GM19328 (cell line): ENCODE measurements around the gene GPR89A.
"Not testable (repeated sequence)": the region's sequence is repeated elsewhere in the genome, so short reads cannot be mapped to it uniquely, and the experiment has no call there.

Experiments
- ATAC-seq: cut with Tn5 transposase; IDR thresholded peaks from one replicate; pipeline ENCODE4 v1.9.1; 2021; ENCODE audit warnings: mild to moderate bottlenecking, moderate library complexity; ENCODE audit not compliant: unreplicated experiment

The GPR89A gene

GRCh38 chr1:145684858-145685257 is 77.1 kb downstream of the GPR89A start:
- not testable (repeated sequence) for ATAC-seq

GRCh38 chr1:145686078-145686477 is 78.3 kb downstream of the GPR89A start:
- ATAC-seq, result not testable (repeated sequence)

GRCh38 chr1:145688328-145688727 is 80.5 kb downstream of the GPR89A start:
- no peak for ATAC-seq

GRCh38 chr1:145688924-145689323 is 81.1 kb downstream of the GPR89A start:
- no peak for ATAC-seq

- ATAC-seq, result no peak
Measured at GRCh38 chr1:145689922-145690321, 82.1 kb downstream of the GPR89A start.

DNA sequence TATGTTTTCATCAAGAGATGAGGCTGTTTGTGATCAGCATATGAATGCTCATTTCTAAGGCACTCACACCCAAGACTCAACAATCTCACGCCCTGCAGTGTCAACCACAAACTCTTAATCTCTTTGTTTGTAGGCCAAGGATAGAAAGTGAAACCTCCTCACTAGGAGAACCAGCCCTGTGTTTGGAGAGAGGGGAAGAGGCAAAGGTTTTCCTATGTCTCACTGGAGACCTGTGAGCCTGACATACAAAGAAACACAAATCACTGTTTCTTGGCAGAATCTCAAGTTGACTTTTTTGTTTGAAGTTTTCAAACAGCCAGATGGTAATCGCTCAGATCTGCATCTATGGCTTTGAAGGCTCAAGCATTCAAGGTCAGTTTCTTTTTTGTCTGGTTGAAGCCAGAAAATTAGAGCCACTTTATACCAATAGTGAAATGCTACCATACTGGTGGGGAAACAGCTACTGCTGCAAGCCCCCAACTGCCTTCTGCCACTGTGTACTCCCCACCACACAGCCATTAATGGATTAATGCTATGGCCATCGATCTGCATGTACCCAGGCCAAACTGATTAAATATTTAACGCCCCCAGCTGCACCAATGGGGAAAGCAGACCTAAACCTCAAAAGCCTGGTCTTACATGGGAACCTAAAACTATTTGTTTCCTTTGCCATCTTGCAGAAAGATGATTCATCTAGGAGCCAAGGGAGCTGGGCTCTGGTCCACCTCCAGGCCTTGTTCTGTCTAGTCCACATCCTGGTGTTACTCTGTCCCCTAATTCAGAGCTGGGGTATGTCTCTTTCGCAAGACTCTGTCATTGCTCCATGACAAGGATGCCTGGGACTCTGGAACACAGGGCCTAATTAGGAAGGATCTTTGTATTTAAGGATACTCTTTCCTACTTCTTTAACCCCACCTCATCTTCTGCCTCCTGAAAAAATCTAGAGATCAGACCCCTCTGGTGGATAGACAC is 83.1 kb downstream of the GPR89A start:
- no peak for ATAC-seq

DNA sequence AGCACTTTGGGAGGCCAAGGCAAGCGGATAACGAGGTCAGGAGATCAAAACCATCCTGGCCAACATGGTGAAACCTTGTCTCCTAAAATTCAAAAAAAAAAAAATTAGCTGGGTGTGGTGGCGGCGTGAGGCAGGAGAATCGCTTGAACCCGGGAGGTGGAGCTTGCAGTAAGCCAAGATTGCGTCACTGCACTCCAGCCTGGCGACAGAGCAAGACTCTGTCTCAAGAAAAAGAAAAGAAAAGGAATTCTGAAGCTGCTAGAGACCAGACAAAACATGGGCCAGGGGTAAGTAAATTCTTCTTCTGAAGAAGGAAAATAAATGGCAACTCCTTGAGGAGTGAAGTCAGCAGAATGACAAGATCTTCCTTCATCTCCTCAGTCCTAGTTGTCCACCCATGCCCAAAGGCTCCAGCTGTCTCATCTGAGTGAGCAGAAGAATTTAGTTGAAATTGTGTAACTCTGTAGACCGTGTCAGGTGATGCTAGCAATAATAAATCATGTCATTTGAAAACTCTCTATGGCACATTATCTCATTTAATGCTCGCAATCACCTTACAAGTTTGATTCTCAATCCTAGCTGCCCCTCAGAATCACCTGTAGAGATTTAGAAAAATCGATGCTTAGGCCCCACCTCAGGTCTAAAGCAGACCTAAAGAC is 85.1 kb downstream of the GPR89A start:
- no peak for ATAC-seq

DNA sequence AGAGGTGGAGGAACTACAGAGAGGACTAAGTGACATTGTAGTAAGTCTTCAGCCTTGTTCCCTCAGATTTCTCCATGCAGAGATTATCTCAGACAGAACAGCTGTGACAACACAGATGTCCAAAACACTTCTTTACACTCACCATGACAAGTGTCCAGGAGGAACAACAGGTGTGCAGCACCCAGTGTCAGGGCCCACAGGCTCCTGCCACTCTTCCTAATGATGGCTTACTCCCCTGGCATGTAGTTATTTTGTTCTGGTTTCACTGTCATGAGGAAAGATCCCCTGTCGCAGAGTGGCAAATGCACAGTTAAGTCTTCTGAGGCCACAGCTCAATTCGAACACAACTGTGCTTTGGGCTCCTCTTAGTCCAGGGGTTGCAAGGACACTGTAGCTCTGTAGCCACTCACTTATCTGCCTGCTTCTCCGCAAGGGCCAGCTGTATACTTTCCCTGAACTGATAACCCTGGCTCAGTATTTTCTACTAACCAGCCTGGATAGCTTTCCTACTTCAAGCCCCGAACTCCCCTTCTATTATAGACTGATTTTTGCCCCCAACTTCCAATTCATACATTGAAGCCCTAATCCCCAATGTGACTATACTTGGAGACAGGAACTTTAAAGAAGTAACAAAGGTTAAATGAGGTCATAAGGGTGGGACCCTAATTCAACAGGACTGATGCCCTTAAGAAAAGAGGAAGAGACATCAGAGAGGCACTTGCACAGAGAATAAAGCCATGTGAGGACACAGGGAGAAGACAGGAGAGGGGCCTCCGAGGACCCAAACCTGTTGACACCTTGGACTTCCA is 88.2 kb downstream of the GPR89A start:
- no peak for ATAC-seq

DNA sequence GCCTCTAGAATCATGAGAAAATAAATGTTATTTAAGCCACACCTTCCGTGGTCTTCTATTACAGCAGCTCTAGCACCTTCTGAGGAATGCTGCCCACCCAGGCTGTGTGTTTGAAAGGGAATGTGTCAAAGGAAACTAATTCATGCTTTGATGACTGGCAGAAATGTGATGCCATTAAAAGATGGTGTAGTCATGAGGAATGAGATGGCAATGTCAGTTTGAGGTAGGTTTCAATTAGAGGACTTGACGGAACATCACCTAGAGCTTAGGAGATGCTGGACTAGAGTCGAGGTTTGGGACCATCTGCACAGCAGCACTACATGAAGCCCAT is 88.8 kb downstream of the GPR89A start:
- ATAC-seq, result no peak

DNA sequence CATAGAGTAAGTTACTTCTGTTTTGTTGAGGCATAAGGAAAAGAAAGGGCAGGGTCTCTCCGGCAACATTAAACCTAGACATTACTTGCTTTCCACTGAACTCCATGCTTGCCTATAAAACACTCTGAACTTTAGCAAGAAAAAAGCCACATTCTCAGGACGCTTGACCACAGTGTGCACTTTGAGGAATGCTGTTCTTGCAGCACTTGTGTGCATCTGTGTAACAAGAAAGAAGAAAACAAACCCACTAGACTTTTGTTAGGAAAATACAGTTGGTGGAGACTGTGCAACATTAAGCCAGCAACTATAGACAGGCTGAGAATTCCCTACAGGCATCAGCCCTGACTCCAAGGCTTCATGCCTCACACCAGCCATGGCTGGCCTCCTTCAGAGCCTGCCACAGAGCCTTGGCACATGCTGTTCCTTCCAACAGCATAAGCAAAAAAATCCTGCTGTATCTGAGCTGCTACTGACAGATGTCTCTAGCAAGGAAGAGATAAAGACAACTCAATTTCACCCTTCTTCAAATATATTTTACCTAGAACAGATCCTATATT is 93.6 kb downstream of the GPR89A start:
- no peak for ATAC-seq

GRCh38 chr1:145702052-145702451 is 94.3 kb downstream of the GPR89A start:
- ATAC-seq, result no peak

- no peak for ATAC-seq
Measured at GRCh38 chr1:145702826-145703225, 95.0 kb downstream of the GPR89A start.

- ATAC-seq, result no peak
Measured at GRCh38 chr1:145705622-145706021, 97.8 kb downstream of the GPR89A start.

GRCh38 chr1:145706086-145706664 is 98.4 kb downstream of the GPR89A start:
- no peak for ATAC-seq

- no peak for ATAC-seq
Measured at GRCh38 chr1:145707183-145707867, 99.5 kb downstream of the GPR89A start, which contains the start of gene PDZK1. Gene PDZK1, minus strand, starts transcription at chr1:145707368. Its CDS starts 19,347 bp downstream, at chr1:145688021.

- no peak for ATAC-seq
Measured at GRCh38 chr1:145708063-145708462, 100.3 kb downstream of the GPR89A start.

GRCh38 chr1:145710291-145711027 is 102.7 kb downstream of the GPR89A start:
- ATAC-seq, result no peak

DNA sequence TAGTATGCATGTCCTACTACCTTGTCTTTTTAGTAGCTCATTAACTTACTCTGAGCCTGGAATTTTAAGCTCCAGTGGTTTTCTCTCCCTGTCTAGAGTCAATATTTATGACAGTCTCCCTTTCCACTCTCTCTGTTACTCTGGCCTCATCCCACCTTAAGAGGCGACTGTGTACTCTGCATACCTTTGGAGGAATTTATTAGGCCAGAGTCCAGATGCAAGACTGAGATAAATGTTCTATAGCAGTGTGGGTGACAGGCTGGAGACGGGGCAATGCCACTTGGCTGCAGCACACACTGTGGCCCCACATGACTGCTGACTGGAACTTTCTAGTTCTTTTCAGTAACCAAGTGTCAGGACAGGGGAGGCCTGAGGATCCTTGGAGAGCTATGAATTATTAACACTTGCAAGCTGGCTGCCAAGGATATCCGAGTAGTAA is 103.4 kb downstream of the GPR89A start:
- no peak for ATAC-seq

- ATAC-seq, result no peak
Measured at GRCh38 chr1:145714524-145715111, 106.8 kb downstream of the GPR89A start.
